GM12865 (cell line): ENCODE measurements around the gene HSD17B2.

Experiments used
- DNase-seq: peaks from one replicate; pipeline ENCODE4 v3.0.0; 2010; ENCODE audit warnings: low read depth
- H3K4me3 ChIP-seq: 2 replicates; pipeline ENCODE4 v1.5.1; 2011; ENCODE audit warnings: mild to moderate bottlenecking, low read depth, low read length, control low read depth
- CTCF ChIP-seq: IDR thresholded peaks from 2 replicates; pipeline ENCODE4 v1.5.1; 2011; ENCODE audit warnings: low read length, control low read depth, low read depth, inconsistent platforms; ENCODE audit not compliant: insufficient read depth; ENCODE audit errors: missing control alignments

Gene HSD17B2

GRCh38 chr16:82055117-82055516 lies 20.1 kb downstream of the HSD17B2 start:
- no peak for DNase-seq
- no peak for TF ChIP-seq CTCF
- no peak overlapping the region for H3K4me3 ChIP-seq

GRCh38 chr16:82055728-82056549 lies 20.9 kb downstream of the HSD17B2 start:
- no peak overlapping the region for H3K4me3 ChIP-seq
- DNase-seq: no peak
- TF ChIP-seq CTCF: no peak

GRCh38 chr16:82056550-82056896 lies 21.5 kb downstream of the HSD17B2 start:
- H3K4me3 ChIP-seq: no peak overlapping the region
- no peak for DNase-seq
- TF ChIP-seq CTCF: no peak

GRCh38 chr16:82059161-82059982 lies 24.3 kb downstream of the HSD17B2 start:
- no peak for DNase-seq
- no peak for TF ChIP-seq CTCF
- H3K4me3 ChIP-seq: no peak overlapping the region

- no peak for DNase-seq
- no peak for TF ChIP-seq CTCF
- no peak overlapping the region for H3K4me3 ChIP-seq
Measured at GRCh38 chr16:82059983-82060421, 24.9 kb downstream of the HSD17B2 start.

GRCh38 chr16:82061861-82062525 lies 26.9 kb downstream of the HSD17B2 start:
- H3K4me3 ChIP-seq: no peak overlapping the region
- DNase-seq: peak; percentile 52
- peak; percentile 49 for TF ChIP-seq CTCF
